Progenitor cell of endocrine pancreas (in vitro differentiated cells): ENCODE results near the gene DHRS9. TPM values are rescaled to one million over a fixed set of nuclear protein-coding genes. Genes with fewer than 3 reads are reported as not detected.

ENCODE experiments used
- DNase-seq: peaks from one replicate; pipeline ENCODE4 v3.0.0; 2021; ENCODE audit warnings: low spot score; ENCODE audit not compliant: unreplicated experiment
- H3K27ac Mint-ChIP-seq: 2 replicates; pipeline ENCODE4 v1.8.0; 2021; ENCODE audit warnings: mild to moderate bottlenecking, moderate library complexity, mixed read lengths
- H3K27me3 Mint-ChIP-seq: 2 replicates; pipeline ENCODE4 v1.8.0; 2021; ENCODE audit warnings: mixed read lengths
- H3K36me3 Mint-ChIP-seq: 2 replicates; pipeline ENCODE4 v1.8.0; 2022; ENCODE audit warnings: mixed read lengths; ENCODE audit not compliant: insufficient read depth
- H3K4me1 Mint-ChIP-seq: 2 replicates; pipeline ENCODE4 v1.8.0; 2021; ENCODE audit warnings: low read depth, mixed read lengths
- H3K4me3 Mint-ChIP-seq: 2 replicates; pipeline ENCODE4 v1.8.0; 2021; ENCODE audit warnings: low read depth, mild to moderate bottlenecking, moderate library complexity, mixed read lengths
- H3K9me3 Mint-ChIP-seq: 2 replicates; pipeline ENCODE4 v1.8.0; 2021; ENCODE audit warnings: low read depth, mixed read lengths
- total RNA-seq: library from RNA; stranded (reverse); gene quantifications from 2 replicates; pipeline ENCODE4 v1.2.1, GENCODE V29; 2021
- TF ChIP-seq, protein P1 (sequence below): fragments of 200-600 bp; sonication (generic); IDR thresholded peaks from one replicate; pipeline ENCODE4 v1.5.0; 2021; ENCODE audit warnings: antibody characterized with exemption, mild to moderate bottlenecking; ENCODE audit not compliant: unreplicated experiment

DHRS9 gene
- total RNA-seq, 1 donor from 2014 or later = not detected

DNA sequence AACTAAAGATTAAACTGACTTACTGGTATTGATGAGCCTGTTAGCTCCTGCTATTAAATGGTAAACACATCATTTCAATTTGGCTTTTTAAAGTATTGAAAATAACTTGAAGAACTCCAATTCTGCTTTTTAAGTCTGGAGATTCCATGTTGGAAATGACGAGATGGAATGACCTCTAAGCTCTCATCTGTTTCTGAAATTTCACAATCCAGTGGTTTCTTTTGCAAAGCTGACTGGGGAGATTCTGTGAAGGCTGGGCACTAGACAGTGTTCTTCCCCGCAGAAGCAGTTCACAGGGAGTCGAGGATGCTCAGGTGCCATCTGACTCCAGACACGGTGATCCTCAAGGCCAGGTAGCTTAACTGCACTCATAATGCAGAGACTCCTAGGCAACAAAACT is 44.7 kb downstream of the DHRS9 start:
- DNase-seq = no peak
- TF ChIP-seq, protein P1, sequence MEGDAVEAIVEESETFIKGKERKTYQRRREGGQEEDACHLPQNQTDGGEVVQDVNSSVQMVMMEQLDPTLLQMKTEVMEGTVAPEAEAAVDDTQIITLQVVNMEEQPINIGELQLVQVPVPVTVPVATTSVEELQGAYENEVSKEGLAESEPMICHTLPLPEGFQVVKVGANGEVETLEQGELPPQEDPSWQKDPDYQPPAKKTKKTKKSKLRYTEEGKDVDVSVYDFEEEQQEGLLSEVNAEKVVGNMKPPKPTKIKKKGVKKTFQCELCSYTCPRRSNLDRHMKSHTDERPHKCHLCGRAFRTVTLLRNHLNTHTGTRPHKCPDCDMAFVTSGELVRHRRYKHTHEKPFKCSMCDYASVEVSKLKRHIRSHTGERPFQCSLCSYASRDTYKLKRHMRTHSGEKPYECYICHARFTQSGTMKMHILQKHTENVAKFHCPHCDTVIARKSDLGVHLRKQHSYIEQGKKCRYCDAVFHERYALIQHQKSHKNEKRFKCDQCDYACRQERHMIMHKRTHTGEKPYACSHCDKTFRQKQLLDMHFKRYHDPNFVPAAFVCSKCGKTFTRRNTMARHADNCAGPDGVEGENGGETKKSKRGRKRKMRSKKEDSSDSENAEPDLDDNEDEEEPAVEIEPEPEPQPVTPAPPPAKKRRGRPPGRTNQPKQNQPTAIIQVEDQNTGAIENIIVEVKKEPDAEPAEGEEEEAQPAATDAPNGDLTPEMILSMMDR = no peak
- no peaks in the 10 kb centered on the region for H3K4me1 Mint-ChIP-seq
- H3K9me3 Mint-ChIP-seq = no peaks in the 10 kb centered on the region
- no peak overlapping the region for H3K4me3 Mint-ChIP-seq
- peaks cover 19% of the 10 kb centered on the region for H3K27me3 Mint-ChIP-seq
- H3K27ac Mint-ChIP-seq = no peak overlapping the region
- no peaks in the 10 kb centered on the region for H3K36me3 Mint-ChIP-seq

DNA sequence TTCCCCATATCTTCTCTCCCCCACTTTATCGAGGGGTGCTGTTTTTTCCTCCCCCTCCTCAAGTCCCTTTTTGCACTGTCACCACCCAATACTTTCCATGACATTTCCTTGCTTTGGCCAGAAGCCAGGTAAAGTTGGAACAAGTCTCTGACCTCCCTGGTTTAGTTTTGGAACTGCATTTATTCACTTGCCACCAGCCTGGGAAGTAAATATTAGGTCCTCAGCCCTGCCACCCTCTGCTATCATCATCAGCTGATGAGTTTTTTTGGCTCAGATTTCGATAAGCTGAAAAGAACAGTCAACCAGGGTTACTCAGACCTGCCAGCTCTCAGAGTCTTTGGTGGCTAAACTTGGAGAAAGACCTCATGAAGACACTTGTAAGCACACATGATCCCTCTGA is 47.0 kb downstream of the DHRS9 start:
- no peaks in the 10 kb centered on the region for H3K36me3 Mint-ChIP-seq

DNA sequence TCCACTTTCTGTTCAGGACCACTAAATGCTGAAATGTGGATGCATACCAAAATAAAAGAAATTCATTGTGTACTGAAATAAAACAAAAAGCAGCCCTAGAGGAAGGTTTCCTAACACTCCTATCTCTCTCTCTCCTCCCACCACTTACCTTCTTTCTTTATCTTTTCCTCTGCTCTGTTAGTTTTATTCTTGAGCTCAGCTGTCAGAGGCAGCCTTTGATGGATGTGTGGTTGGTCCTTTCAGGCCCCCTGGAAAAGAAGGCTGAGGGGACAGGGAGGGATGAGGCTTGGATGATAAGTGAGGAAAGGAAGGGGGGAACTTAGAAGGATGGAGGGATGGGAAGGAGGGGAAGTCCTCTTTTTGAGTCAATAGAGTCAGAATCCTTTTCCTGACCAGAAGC is 47.6 kb downstream of the DHRS9 start:
- peaks cover 2% of the 10 kb centered on the region for H3K36me3 Mint-ChIP-seq

More for the DNA sequence above, 47.0 kb downstream of the DHRS9 start:
- no peaks in the 10 kb centered on the region for H3K4me1 Mint-ChIP-seq
- peaks cover 9% of the 10 kb centered on the region for H3K27me3 Mint-ChIP-seq
- no peak overlapping the region for H3K27ac Mint-ChIP-seq
- no peaks in the 10 kb centered on the region for H3K9me3 Mint-ChIP-seq
- DNase-seq = no peak
- H3K4me3 Mint-ChIP-seq = no peak overlapping the region
- TF ChIP-seq, protein P1 = no peak

DNA sequence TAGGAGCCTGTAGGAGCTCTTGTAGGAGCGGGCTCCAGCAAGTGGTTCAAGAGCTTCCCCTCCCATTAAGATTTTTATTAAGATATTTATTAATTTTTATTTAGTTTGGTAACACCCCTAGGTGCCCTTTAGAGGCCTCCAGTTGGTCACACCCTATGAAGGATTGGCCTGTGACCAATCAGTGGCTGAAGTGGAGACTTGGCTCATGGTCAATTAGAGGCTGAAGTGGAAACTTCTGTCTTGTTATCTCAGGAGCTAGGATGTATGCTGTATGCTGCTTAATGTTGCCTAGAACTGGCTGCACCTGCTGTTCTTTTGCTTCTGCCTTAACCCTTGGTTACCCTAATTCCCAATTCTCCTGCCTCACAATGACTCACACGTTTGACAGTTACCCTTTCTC is 48.7 kb downstream of the DHRS9 start:
- H3K4me1 Mint-ChIP-seq = peaks cover under 1% of the 10 kb centered on the region
- H3K4me3 Mint-ChIP-seq = no peak overlapping the region
- DNase-seq = no peak
- H3K27me3 Mint-ChIP-seq = peaks cover 5% of the 10 kb centered on the region
- peaks cover 2% of the 10 kb centered on the region for H3K36me3 Mint-ChIP-seq
- peaks cover 4% of the 10 kb centered on the region for H3K9me3 Mint-ChIP-seq
- H3K27ac Mint-ChIP-seq = no peak overlapping the region
- TF ChIP-seq, protein P1 = no peak

More for the DNA sequence above, 47.6 kb downstream of the DHRS9 start:
- H3K27me3 Mint-ChIP-seq = peaks cover 9% of the 10 kb centered on the region
- H3K27ac Mint-ChIP-seq = no peak overlapping the region
- peaks cover 4% of the 10 kb centered on the region for H3K9me3 Mint-ChIP-seq
- TF ChIP-seq, protein P1 = no peak
- H3K4me3 Mint-ChIP-seq = no peak overlapping the region
- H3K4me1 Mint-ChIP-seq = no peaks in the 10 kb centered on the region
- DNase-seq = no peak

DNA sequence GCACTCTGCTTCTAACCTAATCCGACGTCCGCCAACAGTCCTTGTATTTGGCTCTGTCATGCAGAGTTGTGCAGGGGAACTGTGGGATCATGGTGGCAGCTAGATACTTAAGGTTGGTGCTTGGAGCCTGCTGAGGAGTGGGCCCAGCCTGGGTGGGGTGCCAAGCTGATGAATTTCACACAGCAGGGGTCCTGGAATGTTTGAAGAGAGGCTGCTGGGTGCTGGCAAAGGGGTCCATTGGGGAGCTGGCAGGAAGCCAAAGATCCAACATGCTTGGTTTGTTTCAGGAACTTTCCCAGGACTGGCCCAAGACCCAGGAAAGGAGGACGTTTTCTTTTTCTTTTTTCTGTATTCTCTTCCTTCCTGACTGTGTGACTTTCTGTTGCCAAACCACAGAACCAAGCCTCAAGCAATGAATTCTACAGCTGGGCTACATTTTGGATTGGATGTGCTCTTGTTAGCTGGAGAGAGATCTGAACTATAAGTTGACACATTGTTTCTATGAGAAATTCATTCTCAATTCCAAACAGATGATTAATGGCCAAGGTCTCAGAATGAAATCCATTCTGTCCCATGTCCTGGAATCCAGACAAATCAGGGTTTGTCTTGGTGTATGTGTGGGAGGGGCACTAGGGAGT is 49.9 kb downstream of the DHRS9 start:
- TF ChIP-seq, protein P1 = no peak
- Mint-ChIP-seq H3K4me3 (no peak overlapping the region), H3K36me3 (peaks cover 3% of the 10 kb centered on the region), H3K27ac (no peak overlapping the region), H3K27me3 (peaks cover 5% of the 10 kb centered on the region), H3K9me3 (peaks cover 6% of the 10 kb centered on the region), H3K4me1 (peaks cover 2% of the 10 kb centered on the region)
- DNase-seq = no peak
